Trophoblast cell (in vitro differentiated cells and primary cell): Measurements from ENCODE around the gene AFDN.

ENCODE experiments used
- DNase-seq, 2 donors: peaks; one replicate each; pipeline ENCODE4 v3.0.0-alpha.2; 2016
- H2AFZ ChIP-seq: 2 replicates; pipeline ENCODE4 v1.6.1; 2013; ENCODE audit warnings: low read length, moderate library complexity, mild to moderate bottlenecking; ENCODE audit not compliant: insufficient read depth, poor library complexity
- H2AK5ac ChIP-seq: 2 replicates; pipeline ENCODE4 v1.6.1; 2013; ENCODE audit warnings: mild to moderate bottlenecking, low read length
- H2BK120ac ChIP-seq: 2 replicates; pipeline ENCODE4 v1.6.1; 2013; ENCODE audit warnings: low read length, mild to moderate bottlenecking, moderate library complexity; ENCODE audit not compliant: insufficient read depth, poor library complexity
- H2BK12ac ChIP-seq: 2 replicates; pipeline ENCODE4 v1.6.1; 2013; ENCODE audit warnings: mild to moderate bottlenecking, low read length, moderate library complexity
- H2BK5ac ChIP-seq: 2 replicates; pipeline ENCODE4 v1.6.1; 2013; ENCODE audit warnings: low read length, low read depth, moderate library complexity, mild to moderate bottlenecking; ENCODE audit not compliant: poor library complexity
- H3K14ac ChIP-seq: 2 replicates; pipeline ENCODE4 v1.6.1; 2013; ENCODE audit warnings: mild to moderate bottlenecking, low read length
- H3K18ac ChIP-seq: 2 replicates; pipeline ENCODE4 v1.6.1; 2013; ENCODE audit warnings: mild to moderate bottlenecking, low read length
- H3K23ac ChIP-seq: 2 replicates; pipeline ENCODE4 v1.6.1; 2013; ENCODE audit warnings: low read length
- H3K27ac ChIP-seq: 2 replicates; pipeline ENCODE4 v1.5.1; 2013; ENCODE audit warnings: low read depth, mild to moderate bottlenecking, inconsistent platforms, low read length, moderate library complexity
- H3K27me3 ChIP-seq: 2 replicates; pipeline ENCODE4 v1.6.1; 2013; ENCODE audit warnings: inconsistent platforms, mild to moderate bottlenecking, low read length, moderate library complexity; ENCODE audit not compliant: insufficient read depth
- H3K36me3 ChIP-seq, 2 experiments: 1 replicate in 1 of 2; 2 replicates in 1 of 2; pipeline ENCODE4 v1.6.1; 2013; ENCODE audit warnings: low read length in 2 of 2, mild to moderate bottlenecking in 2 of 2, moderate library complexity in 1 of 2; ENCODE audit not compliant: insufficient read depth in 2 of 2, control insufficient read depth in 1 of 2
- H3K4ac ChIP-seq: 2 replicates; pipeline ENCODE4 v1.6.1; 2013; ENCODE audit warnings: low read depth, mild to moderate bottlenecking, low read length, moderate library complexity
- H3K4me1 ChIP-seq, 2 experiments: 1 replicate in 1 of 2; 2 replicates in 1 of 2; pipeline ENCODE4 v1.6.1; 2013; ENCODE audit warnings: low read length in 2 of 2, mild to moderate bottlenecking in 2 of 2, moderate library complexity in 1 of 2; ENCODE audit not compliant: insufficient read depth in 2 of 2, control insufficient read depth in 1 of 2
- H3K4me2 ChIP-seq: 2 replicates; pipeline ENCODE4 v1.6.1; 2013; ENCODE audit warnings: inconsistent platforms, mild to moderate bottlenecking, low read length, moderate library complexity
- H3K4me3 ChIP-seq: 2 replicates; pipeline ENCODE4 v1.5.1; 2013; ENCODE audit warnings: mild to moderate bottlenecking, low read depth, low read length, inconsistent platforms
- H3K79me1 ChIP-seq: one replicate; pipeline ENCODE4 v1.6.1; 2013; ENCODE audit warnings: low read length
- H3K79me2 ChIP-seq: 2 replicates; pipeline ENCODE4 v1.6.1; 2013; ENCODE audit warnings: low read length, mild to moderate bottlenecking; ENCODE audit not compliant: control insufficient read depth, insufficient read depth, poor library complexity
- H3K9ac ChIP-seq: 2 replicates; pipeline ENCODE4 v1.6.1; 2013; ENCODE audit warnings: mild to moderate bottlenecking, low read length
- H3K9me3 ChIP-seq: 2 replicates; pipeline ENCODE4 v1.6.1; 2013; ENCODE audit warnings: low read depth, mild to moderate bottlenecking, control low read depth, inconsistent platforms, low read length; ENCODE audit not compliant: insufficient read depth
- H4K12ac ChIP-seq: 2 replicates; pipeline ENCODE4 v1.6.1; 2013; ENCODE audit warnings: low read depth, mild to moderate bottlenecking, low read length, moderate library complexity
- H4K8ac ChIP-seq: 2 replicates; pipeline ENCODE4 v1.6.1; 2013; ENCODE audit warnings: low read depth, mild to moderate bottlenecking, low read length, moderate library complexity
- H4K91ac ChIP-seq: one replicate; pipeline ENCODE4 v1.6.1; 2013; ENCODE audit warnings: low read depth, mild to moderate bottlenecking, low read length, moderate library complexity
- WGBS: extraction: QIAGEN DNeasy Blood & Tissue Kit; methylation state at CpG from one replicate; pipeline ENCODE4 v1.1.7; 2013; ENCODE audit warnings: missing lambda C conversion rate; ENCODE audit not compliant: insufficient read length, insufficient coverage; ENCODE audit errors: extremely low coverage; 5-methylcytosine and 5-hydroxymethylcytosine counted together

AFDN gene

DNA sequence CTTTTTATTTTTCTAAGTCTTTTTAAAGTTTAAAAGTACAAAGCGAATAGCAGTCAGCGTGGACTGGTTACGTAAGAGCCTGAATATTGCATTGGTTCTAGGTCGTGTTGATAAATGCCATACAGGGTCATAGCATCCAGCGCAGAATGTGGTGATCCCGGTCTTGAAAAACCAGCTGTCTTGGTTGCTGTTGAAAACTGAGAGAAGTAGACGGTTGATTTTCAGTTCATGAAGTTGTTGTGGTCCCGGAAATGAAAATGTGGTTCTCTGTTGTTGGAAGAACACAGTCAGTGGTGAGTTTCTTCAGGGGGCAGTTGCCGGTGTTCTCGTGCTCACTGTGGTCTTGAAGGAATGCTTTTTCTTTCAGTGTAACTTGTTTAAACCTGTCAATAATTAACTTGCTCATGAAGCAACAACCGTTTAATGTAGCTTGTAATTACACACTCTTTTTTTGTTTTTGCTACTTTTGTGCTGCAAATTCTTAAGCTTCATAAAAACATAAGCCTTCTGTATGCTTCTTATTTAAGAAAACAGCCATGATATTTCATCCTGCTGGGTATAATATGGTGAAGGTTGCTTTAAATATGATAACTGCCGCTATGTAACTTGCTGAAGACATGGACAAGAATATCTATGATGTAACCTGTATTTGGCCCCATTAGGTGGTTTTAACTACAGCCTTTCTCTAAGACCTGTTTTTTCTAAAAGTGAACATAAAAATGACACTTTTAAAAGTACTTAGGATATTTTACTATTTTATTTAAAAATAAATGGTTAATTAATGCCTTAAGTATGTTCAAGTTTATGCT lies 106.0 kb downstream of the AFDN start:
- no CpG with 5 or more reads among the region's 12 CpGs for whole genome bisulfite sequencing
- H2BK12ac ChIP-seq = no peak overlapping the region
- H3K27me3 ChIP-seq = no peaks in the 10 kb centered on the region
- H4K91ac ChIP-seq = no peak overlapping the region
- no peak overlapping the region for H3K9ac ChIP-seq
- H2AFZ ChIP-seq = no peak overlapping the region
- H3K4me2 ChIP-seq = no peak overlapping the region
- H3K18ac ChIP-seq = no peak overlapping the region
- peak; percentile 50 to 76 for DNase-seq
- H3K36me3 ChIP-seq = peaks cover 24 to 35% of the 10 kb centered on the region in 2 experiments
- peak overlapping the region; percentile 27 for H2BK5ac ChIP-seq
- no peak overlapping the region for H2AK5ac ChIP-seq
- H3K79me1 ChIP-seq = no peaks in the 10 kb centered on the region
- no peak overlapping the region for H3K14ac ChIP-seq
- H4K12ac ChIP-seq = no peak overlapping the region
- no peak overlapping the region for H3K27ac ChIP-seq
- H3K4ac ChIP-seq = no peak overlapping the region
- H3K23ac ChIP-seq = no peak overlapping the region
- no peaks in the 10 kb centered on the region for H3K79me2 ChIP-seq
- H4K8ac ChIP-seq = no peak overlapping the region
- no peak overlapping the region for H3K4me3 ChIP-seq
- H2BK120ac ChIP-seq = no peak overlapping the region
- H3K4me1 ChIP-seq = peaks cover 10% of the 10 kb centered on the region in 2 experiments
- peaks cover 3% of the 10 kb centered on the region for H3K9me3 ChIP-seq

DNA sequence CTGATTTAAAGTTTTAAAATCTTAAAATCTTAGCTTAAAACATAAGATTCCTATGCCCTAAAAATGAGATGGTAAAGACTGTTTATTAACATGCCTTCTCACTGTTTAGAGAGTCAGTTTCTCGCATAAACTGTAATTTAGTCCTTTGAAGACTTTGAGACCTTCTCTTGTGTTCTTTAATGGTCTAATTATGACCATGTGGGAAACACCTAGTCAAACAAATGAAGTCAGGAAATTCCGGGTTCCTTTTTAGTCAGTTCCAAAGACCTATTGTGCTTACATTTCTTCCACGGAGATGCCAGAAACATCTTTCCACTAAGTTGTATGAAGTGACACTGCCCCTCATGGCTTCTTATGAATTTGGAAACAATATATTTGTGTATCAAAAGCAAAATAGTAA lies 106.6 kb downstream of the AFDN start:
- Histone ChIP-seq H3K9ac (no peak overlapping the region), H4K8ac (no peak overlapping the region), H3K4me1 (peaks cover 10 to 15% of the 10 kb centered on the region in 2 experiments), H3K27ac (no peak overlapping the region), H2BK120ac (no peak overlapping the region), H3K79me1 (no peaks in the 10 kb centered on the region), H4K12ac (no peak overlapping the region), H2AFZ (no peak overlapping the region), H3K18ac (no peak overlapping the region), H4K91ac (no peak overlapping the region), H3K27me3 (no peaks in the 10 kb centered on the region), H3K4me3 (no peak overlapping the region), H3K9me3 (no peaks in the 10 kb centered on the region), H3K4ac (no peak overlapping the region), H2BK12ac (no peak overlapping the region), H2AK5ac (no peak overlapping the region), H3K14ac (no peak overlapping the region), H3K36me3 (peaks cover 21 to 32% of the 10 kb centered on the region in 2 experiments), H2BK5ac (no peak overlapping the region), H3K79me2 (no peaks in the 10 kb centered on the region), H3K4me2 (no peak overlapping the region), H3K23ac (no peak overlapping the region)
- DNase-seq = no peak
- WGBS = no CpG with 5 or more reads among the region's 3 CpGs

- Histone ChIP-seq H2AK5ac (no peak overlapping the region), H3K4me1 (peaks cover 10 to 15% of the 10 kb centered on the region in 2 experiments), H3K79me1 (no peaks in the 10 kb centered on the region), H3K4ac (no peak overlapping the region), H4K12ac (no peak overlapping the region), H3K79me2 (no peaks in the 10 kb centered on the region), H3K18ac (no peak overlapping the region), H3K9ac (no peak overlapping the region), H3K9me3 (no peaks in the 10 kb centered on the region), H2AFZ (no peak overlapping the region), H2BK5ac (no peak overlapping the region), H3K27ac (peak overlapping the region; percentile 28), H3K27me3 (no peaks in the 10 kb centered on the region), H2BK12ac (no peak overlapping the region), H3K4me3 (no peak overlapping the region), H3K14ac (no peak overlapping the region), H3K36me3 (peaks cover 18 to 28% of the 10 kb centered on the region in 2 experiments), H3K4me2 (peak overlapping the region; percentile 24), H4K8ac (no peak overlapping the region), H4K91ac (no peak overlapping the region), H3K23ac (no peak overlapping the region), H2BK120ac (no peak overlapping the region)
- no CpG with 5 or more reads among the region's 7 CpGs for WGBS
- no peak for DNase-seq
Observed at GRCh38 chr6:167933847-167934246, 107.1 kb downstream of the AFDN start.

DNA sequence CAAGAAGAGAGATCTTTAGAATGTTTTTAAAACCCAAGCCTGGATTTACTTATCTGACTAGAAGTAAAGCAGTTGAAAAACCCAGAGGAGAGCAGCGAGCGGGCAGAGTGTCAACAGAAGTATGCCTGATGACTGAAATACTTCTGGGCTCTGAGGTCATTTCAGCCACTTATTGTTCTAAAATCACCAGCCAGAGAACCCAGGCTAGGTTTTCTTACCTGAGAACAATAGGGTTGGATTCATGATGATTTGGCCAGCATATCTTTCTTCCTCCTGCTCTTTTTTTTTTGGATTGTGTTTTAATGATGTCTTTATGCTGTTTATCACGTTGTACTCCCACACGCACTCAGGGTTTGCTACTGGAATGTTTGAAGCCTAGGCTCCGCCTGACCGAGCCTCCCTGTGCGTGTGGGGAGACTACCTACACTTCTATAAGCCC lies 107.7 kb downstream of the AFDN start:
- Histone ChIP-seq H2AFZ (no peak overlapping the region), H4K91ac (no peak overlapping the region), H3K23ac (no peak overlapping the region), H2BK120ac (no peak overlapping the region), H3K27ac (no peak overlapping the region), H4K8ac (no peak overlapping the region), H3K36me3 (peaks cover 15 to 25% of the 10 kb centered on the region in 2 experiments), H3K9ac (no peak overlapping the region), H3K4ac (no peak overlapping the region), H2BK5ac (peak overlapping the region; percentile 35), H3K18ac (no peak overlapping the region), H3K4me2 (no peak overlapping the region), H3K27me3 (no peaks in the 10 kb centered on the region), H3K79me1 (no peaks in the 10 kb centered on the region), H3K4me3 (no peak overlapping the region), H3K79me2 (no peaks in the 10 kb centered on the region), H3K9me3 (no peaks in the 10 kb centered on the region), H4K12ac (no peak overlapping the region), H3K14ac (no peak overlapping the region), H2AK5ac (no peak overlapping the region), H2BK12ac (no peak overlapping the region), H3K4me1 (peaks cover 10 to 15% of the 10 kb centered on the region in 2 experiments)
- no peak for DNase-seq
- no CpG with 5 or more reads among the region's 7 CpGs for WGBS
